Thoracic aorta (tissue), 2 donors: ENCODE measurements around the gene MEX3D. TPM values are rescaled to one million over a fixed set of nuclear protein-coding genes. Genes with fewer than 3 reads are reported as not detected.

Source experiments
- ATAC-seq: fragments of 150-250 bp; one replicate; pipeline ENCODE4 v1.8.0; 2017; ENCODE audit warnings: low read depth; ENCODE audit not compliant: insufficient number of reproducible peaks, low FRiP score
- DNase-seq: peaks from one replicate; pipeline ENCODE4 v3.0.0-alpha.2; 2020; ENCODE audit warnings: low spot score
- H3K27ac ChIP-seq, 2 donors: fragments of 200-600 bp; sonication (generic); 1 replicate in 1 of 2; 2 replicates in 1 of 2; pipeline ENCODE4 v1.5.1; 2016; ENCODE audit warnings: mild to moderate bottlenecking in 2 of 2, moderate library complexity in 2 of 2
- H3K27me3 ChIP-seq: fragments of 200-600 bp; sonication (generic); replicated peaks from 2 replicates; pipeline ENCODE4 v1.6.0; 2016; ENCODE audit warnings: mild to moderate bottlenecking; ENCODE audit not compliant: insufficient read depth
- H3K36me3 ChIP-seq: fragments of 200-600 bp; sonication (generic); one replicate; pipeline ENCODE4 v1.5.1; 2016
- H3K4me1 ChIP-seq, 2 donors: fragments of 200-600 bp; sonication (generic); 1 replicate in 1 of 2; 2 replicates in 1 of 2; pipeline versions ENCODE4 v1.5.1 to v1.6.0; 2016; ENCODE audit warnings: low read depth in 2 of 2, mild to moderate bottlenecking in 1 of 2; ENCODE audit not compliant: control insufficient read depth in 1 of 2
- H3K4me3 ChIP-seq: fragments of 200-600 bp; sonication (generic); 2 replicates; pipeline ENCODE4 v1.5.1; 2016; ENCODE audit warnings: mild to moderate bottlenecking
- H3K9me3 ChIP-seq: fragments of 200-600 bp; sonication (generic); 2 replicates; pipeline ENCODE4 v1.5.1; 2016
- CTCF ChIP-seq: fragments of 200-600 bp; sonication (generic); IDR thresholded peaks from one replicate; pipeline ENCODE4 v1.5.1; 2019; ENCODE audit warnings: antibody characterized with exemption
- total RNA-seq, 2 donors: library from RNA; depleted of rRNA; stranded (reverse); fragments of >200 nt; gene quantifications; one replicate each; pipeline versions ENCODE4 v1.1.0 to v1.2.3, GENCODE V29; 2016

MEX3D gene
- total RNA-seq, 2 donors from 2014 or later = 23.4 to 26.4 TPM

DNA sequence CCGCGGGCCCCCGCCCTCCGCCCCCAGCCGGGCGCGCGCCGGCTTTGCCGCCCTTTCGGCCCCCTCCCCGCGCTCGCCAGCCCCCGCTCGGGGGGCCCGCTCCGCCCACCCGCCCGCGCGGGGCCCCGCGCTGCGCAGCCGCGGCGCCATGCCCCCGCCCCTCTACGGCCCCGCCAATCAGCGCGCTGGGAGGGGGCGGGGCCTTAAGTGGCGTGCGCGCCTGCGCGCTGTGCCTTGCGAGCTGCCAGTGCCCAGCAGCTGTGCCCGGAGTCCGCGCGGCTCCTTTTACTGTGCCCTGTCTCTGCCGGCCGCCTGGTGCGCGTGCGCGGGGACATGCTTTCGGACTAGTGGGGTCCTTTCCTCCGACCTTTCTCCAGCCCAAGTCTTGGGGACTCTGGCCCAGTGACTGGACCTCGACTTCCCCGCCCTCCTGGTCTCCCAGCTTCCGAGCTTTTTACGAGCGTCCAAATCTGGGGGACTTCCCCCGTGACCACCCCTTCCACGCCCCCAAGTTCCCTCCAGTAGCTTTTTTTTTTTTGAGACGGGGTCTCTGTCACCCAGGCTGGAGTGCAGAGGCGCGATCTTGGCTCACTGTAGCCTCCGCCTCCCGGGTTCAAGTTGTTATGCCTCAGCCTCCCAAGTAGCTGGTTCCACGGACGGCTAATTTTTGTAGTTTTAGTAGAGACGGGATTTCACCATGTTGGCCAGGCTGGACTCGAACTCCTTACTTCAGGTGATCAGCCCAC lies 24.8 kb upstream of the MEX3D start, which contains the start of gene MBD3:
Gene MBD3 (minus strand): TSS at position 111 of the 746 bp plus-strand sequence. CDS start 234 bp downstream, outside the sequence.
- H3K27ac ChIP-seq = peak within 1 kb of the TSS; percentile 74 to 76
- DNase-seq (peak; percentile 75), ATAC-seq (peak; percentile 97)
- TF ChIP-seq CTCF = no peak
- H3K9me3 ChIP-seq = no peaks in the 10 kb centered on the region
- H3K4me3 ChIP-seq = peak within 1 kb of the TSS; percentile 85
- H3K36me3 ChIP-seq = peaks cover 25% of the 10 kb centered on the region
- peaks cover 10 to 26% of the 10 kb centered on the region in 2 donors for H3K4me1 ChIP-seq
- no peaks in the 10 kb centered on the region for H3K27me3 ChIP-seq

- DNase-seq (peak; percentile 19), ATAC-seq (peak; percentile 60)
- Histone ChIP-seq H3K27me3 (no peaks in the 10 kb centered on the region), H3K36me3 (peaks cover 18% of the 10 kb centered on the region), H3K27ac (peak overlapping the region; percentile 74 to 76), H3K9me3 (no peaks in the 10 kb centered on the region), H3K4me1 (peaks cover 10 to 26% of the 10 kb centered on the region in 2 donors), H3K4me3 (peak overlapping the region; percentile 85)
- no peak for TF ChIP-seq CTCF
These were observed 24.1 kb upstream of the MEX3D start for GRCh38 chr19:1592024-1592754.

GRCh38 chr19:1591421-1592023 lies 23.4 kb upstream of the MEX3D start:
- peak overlapping the region; percentile 85 for H3K4me3 ChIP-seq
- H3K27me3 ChIP-seq = no peaks in the 10 kb centered on the region
- H3K9me3 ChIP-seq = no peaks in the 10 kb centered on the region
- no peak for ATAC-seq
- TF ChIP-seq CTCF = no peak
- H3K27ac ChIP-seq = peak overlapping the region; percentile 74 to 76
- peaks cover 13% of the 10 kb centered on the region for H3K36me3 ChIP-seq
- H3K4me1 ChIP-seq = peaks cover 10 to 26% of the 10 kb centered on the region in 2 donors
- DNase-seq = no peak

GRCh38 chr19:1590641-1591397 lies 22.7 kb upstream of the MEX3D start:
- H3K4me1 ChIP-seq = peaks cover 10 to 26% of the 10 kb centered on the region in 2 donors
- H3K27me3 ChIP-seq = no peaks in the 10 kb centered on the region
- H3K27ac ChIP-seq = no peak overlapping the region
- peak overlapping the region; percentile 85 for H3K4me3 ChIP-seq
- no peak for ATAC-seq
- H3K9me3 ChIP-seq = no peaks in the 10 kb centered on the region
- no peak for DNase-seq
- no peak for TF ChIP-seq CTCF
- H3K36me3 ChIP-seq = peaks cover 8% of the 10 kb centered on the region
